K562 (cell line): Measurements from ENCODE around the gene B3GALT4. TPM values are rescaled to one million over a fixed set of nuclear protein-coding genes. Genes with fewer than 3 reads are reported as not detected.

Experiments used
- ARHGAP35 ChIP-seq: fragments of 450-650 bp; IDR thresholded peaks from 2 replicates; pipeline ENCODE4 v1.6.1; 2018; ENCODE audit not compliant: partially characterized antibody
- HDAC1 ChIP-seq, 2 experiments: fragments of 450-650 bp; IDR thresholded peaks; 2 replicates each; pipeline ENCODE4 v1.6.1; 2016 to 2017; ENCODE audit warnings: inconsistent platforms in 1 of 2, mild to moderate bottlenecking in 1 of 2, moderate library complexity in 1 of 2
- ILK ChIP-seq: fragments of 450-650 bp; IDR thresholded peaks from 2 replicates; pipeline ENCODE4 v1.6.1; 2016; ENCODE audit warnings: missing genetic modification characterization, low read depth, mild to moderate bottlenecking, missing compliant biosample characterization, moderate library complexity, borderline replicate concordance
- KLF1 ChIP-seq: fragments of 450-650 bp; IDR thresholded peaks from 2 replicates; pipeline ENCODE4 v1.6.1; 2016; ENCODE audit warnings: missing genetic modification characterization, missing compliant biosample characterization
- KLF10 ChIP-seq: fragments of 250-450 bp; sonication (Bioruptor Pico); IDR thresholded peaks from 2 replicates; pipeline ENCODE4 v1.6.1; 2021; ENCODE audit warnings: matching md5 sums
- KLF6 ChIP-seq: fragments of 250-450 bp; sonication (Bioruptor Pico); IDR thresholded peaks from 2 replicates; pipeline ENCODE4 v1.4.0; 2020; ENCODE audit warnings: mild to moderate bottlenecking, moderate library complexity, borderline replicate concordance
- LCOR ChIP-seq: sonication (generic); formaldehyde crosslinking; IDR thresholded peaks from 2 replicates; pipeline ENCODE4 v1.8.0; 2022; ENCODE audit warnings: mild to moderate bottlenecking, missing genetic modification reagents
- NR1H2 ChIP-seq: sonication (generic); formaldehyde crosslinking; IDR thresholded peaks from 2 replicates; pipeline ENCODE4 v1.4.0; 2020; ENCODE audit warnings: mild to moderate bottlenecking, missing genetic modification reagents
- NR2C1 ChIP-seq, 2 experiments: fragments of 450-650 bp; IDR thresholded peaks; 2 replicates each; pipeline ENCODE4 v1.6.1; 2017; ENCODE audit warnings: mild to moderate bottlenecking in 2 of 2, antibody characterized with exemption in 1 of 2, inconsistent platforms in 1 of 2, missing compliant biosample characterization in 1 of 2, missing genetic modification characterization in 1 of 2
- PHB2 ChIP-seq: fragments of 450-650 bp; IDR thresholded peaks from 2 replicates; pipeline ENCODE4 v1.6.1; 2017; ENCODE audit warnings: low read depth
- PHF20 ChIP-seq: fragments of 450-650 bp; IDR thresholded peaks from 2 replicates; pipeline ENCODE4 v1.6.1; 2018; ENCODE audit not compliant: partially characterized antibody
- PKNOX1 ChIP-seq: fragments of 450-650 bp; IDR thresholded peaks from 2 replicates; pipeline ENCODE4 v1.6.1; 2016
- PREB ChIP-seq: sonication (generic); formaldehyde crosslinking; IDR thresholded peaks from 2 replicates; pipeline ENCODE4 v1.8.1; 2023; ENCODE audit warnings: mild to moderate bottlenecking, missing genetic modification reagents
- PTRF ChIP-seq: fragments of 450-650 bp; IDR thresholded peaks from 2 replicates; pipeline ENCODE4 v1.6.1; 2016; ENCODE audit warnings: mild to moderate bottlenecking, missing genetic modification characterization, missing compliant biosample characterization
- TAF1 ChIP-seq: IDR thresholded peaks from 2 replicates; pipeline ENCODE4 v1.6.1; 2011; ENCODE audit warnings: mild to moderate bottlenecking, low read length, moderate library complexity; ENCODE audit not compliant: insufficient read depth, control insufficient read depth, severe bottlenecking; ENCODE audit errors: extremely low read depth
- TAF15 ChIP-seq: fragments of 200-400 bp; formaldehyde crosslinking; IDR thresholded peaks from 2 replicates; pipeline ENCODE4 v1.6.1; 2017; ENCODE audit warnings: mild to moderate bottlenecking, low read depth, low read length, moderate library complexity
- U2AF2 ChIP-seq: fragments of 200-400 bp; formaldehyde crosslinking; optimal IDR thresholded peaks from 2 replicates; pipeline ENCODE3; 2017; ENCODE audit warnings: low read depth, mild to moderate bottlenecking, low read length
- ZFP1 ChIP-seq: fragments of 450-650 bp; formaldehyde crosslinking; IDR thresholded peaks from 2 replicates; pipeline ENCODE4 v1.4.0; 2020; ENCODE audit warnings: mild to moderate bottlenecking, mixed read lengths
- ZNF175 ChIP-seq: fragments of 200-800 bp; sonication (Bioruptor generic); IDR thresholded peaks from 2 replicates; pipeline ENCODE4 v1.6.1; 2016; ENCODE audit warnings: low read depth, mild to moderate bottlenecking, missing genetic modification characterization, missing compliant biosample characterization
- ZNF23 ChIP-seq: fragments of 250-450 bp; sonication (Bioruptor Pico); IDR thresholded peaks from 2 replicates; pipeline ENCODE4 v1.4.0; 2020; ENCODE audit warnings: mild to moderate bottlenecking
- ZNF431 ChIP-seq: sonication (generic); formaldehyde crosslinking; IDR thresholded peaks from 2 replicates; pipeline ENCODE4 v1.8.0; 2022; ENCODE audit warnings: mild to moderate bottlenecking, missing genetic modification reagents
- ZSCAN29 ChIP-seq: fragments of 450-650 bp; IDR thresholded peaks from 2 replicates; pipeline ENCODE4 v1.6.1; 2017
- polyA plus RNA-seq, 8 experiments: library from polyadenylated mRNA; depleted of rRNA in 4 of 8; stranded (reverse) in 5 of 8; unstranded in 3 of 8; fragments of >200 nt; fragmentation: Nextera tagmentation in 2 of 8; fragmentation: Illumina TruSeq in 1 of 8; extraction: Ambion mirVana in 2 of 8; extraction: Trizol in 1 of 8; gene quantifications; 2 replicates each; pipeline versions ENCODE4 v1.2.1 to v1.2.3, GENCODE V29; 2011 to 2014; ENCODE audit warnings: inconsistent platforms in 1 of 8, missing spikeins in 1 of 8
- total RNA-seq, 7 experiments: library from RNA; depleted of rRNA in 6 of 7; stranded (reverse); fragments of >200 nt in 6 of 7; fragmentation: Illumina TruSeq in 2 of 7; extraction: Trizol in 2 of 7; gene quantifications; 2 replicates each; pipeline versions ENCODE4 v1.2.1 to v1.2.3, GENCODE V29; 2011 to 2021; ENCODE audit warnings: low replicate concordance in 1 of 7
- TF ChIP-seq, protein P1 (sequence below): fragments of 150-350 bp; IDR thresholded peaks from 2 replicates; pipeline ENCODE4 v1.6.1; 2014; ENCODE audit warnings: low read depth, mild to moderate bottlenecking, low read length, borderline replicate concordance

Gene B3GALT4
- total and polyA plus RNA-seq, 9 of the 15 experiments (the other 6 are each of a cell fraction or from before 2014, with no cell fraction given) = 0.11 to 1.3 (median 0.53) TPM; not detected in 1

- TF ChIP-seq, protein P1, sequence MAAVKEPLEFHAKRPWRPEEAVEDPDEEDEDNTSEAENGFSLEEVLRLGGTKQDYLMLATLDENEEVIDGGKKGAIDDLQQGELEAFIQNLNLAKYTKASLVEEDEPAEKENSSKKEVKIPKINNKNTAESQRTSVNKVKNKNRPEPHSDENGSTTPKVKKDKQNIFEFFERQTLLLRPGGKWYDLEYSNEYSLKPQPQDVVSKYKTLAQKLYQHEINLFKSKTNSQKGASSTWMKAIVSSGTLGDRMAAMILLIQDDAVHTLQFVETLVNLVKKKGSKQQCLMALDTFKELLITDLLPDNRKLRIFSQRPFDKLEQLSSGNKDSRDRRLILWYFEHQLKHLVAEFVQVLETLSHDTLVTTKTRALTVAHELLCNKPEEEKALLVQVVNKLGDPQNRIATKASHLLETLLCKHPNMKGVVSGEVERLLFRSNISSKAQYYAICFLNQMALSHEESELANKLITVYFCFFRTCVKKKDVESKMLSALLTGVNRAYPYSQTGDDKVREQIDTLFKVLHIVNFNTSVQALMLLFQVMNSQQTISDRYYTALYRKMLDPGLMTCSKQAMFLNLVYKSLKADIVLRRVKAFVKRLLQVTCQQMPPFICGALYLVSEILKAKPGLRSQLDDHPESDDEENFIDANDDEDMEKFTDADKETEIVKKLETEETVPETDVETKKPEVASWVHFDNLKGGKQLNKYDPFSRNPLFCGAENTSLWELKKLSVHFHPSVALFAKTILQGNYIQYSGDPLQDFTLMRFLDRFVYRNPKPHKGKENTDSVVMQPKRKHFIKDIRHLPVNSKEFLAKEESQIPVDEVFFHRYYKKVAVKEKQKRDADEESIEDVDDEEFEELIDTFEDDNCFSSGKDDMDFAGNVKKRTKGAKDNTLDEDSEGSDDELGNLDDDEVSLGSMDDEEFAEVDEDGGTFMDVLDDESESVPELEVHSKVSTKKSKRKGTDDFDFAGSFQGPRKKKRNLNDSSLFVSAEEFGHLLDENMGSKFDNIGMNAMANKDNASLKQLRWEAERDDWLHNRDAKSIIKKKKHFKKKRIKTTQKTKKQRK = no peak
- peak; percentile 94 for TF ChIP-seq KLF1 (tag)
- TF ChIP-seq ZFP1 (CRISPR knock-in tag) = no peak
- no peak for TF ChIP-seq ARHGAP35
- TF ChIP-seq TAF15 = no peak
- peak; percentile 70 for TF ChIP-seq TAF1
- TF ChIP-seq ZNF431 (CRISPR knock-in tag) = peak; percentile 81
- TF ChIP-seq HDAC1 (IDR thresholded peaks at IDR 0.05) = peak in 1 of 2 experiments; percentile 78; a peak in 2 of 4 replicates
- TF ChIP-seq PHF20 = peak; percentile 67
- no peak for TF ChIP-seq ZNF175 (CRISPR knock-in tag)
- TF ChIP-seq U2AF2 = no peak
- TF ChIP-seq LCOR (CRISPR knock-in tag) = peak; percentile 61; the same call in 1 of the 2 replicates
- TF ChIP-seq NR1H2 (CRISPR knock-in tag) = peak; percentile 74; the same call in 1 of the 2 replicates
- no peak for TF ChIP-seq NR2C1 (IDR thresholded peaks at IDR 0.05)
- peak; percentile 36 for TF ChIP-seq NR2C1 (tag; IDR thresholded peaks at IDR 0.05)
- TF ChIP-seq KLF6 (CRISPR knock-in tag) = peak; percentile 68; the same call in 1 of the 2 replicates
- no peak for TF ChIP-seq PHB2
- TF ChIP-seq PKNOX1 = no peak
- TF ChIP-seq PTRF (tag) = no peak
- TF ChIP-seq KLF10 (CRISPR knock-in tag) = 0 out of 2 replicates have a peak, but pooled peaks have one; percentile 37
- TF ChIP-seq ILK (tag) = no peak
- TF ChIP-seq ZSCAN29 = peak; percentile 66; the same call in 1 of the 2 replicates
- no peak for TF ChIP-seq PREB (CRISPR knock-in tag)
- TF ChIP-seq ZNF23 = no peak; the same call in 1 of the 2 replicates
Measured at GRCh38 chr6:33276864-33277662, at the start of gene B3GALT4 (continued).
